Activated naive CD8-positive, alpha-beta T cell treated with anti-CD3 and anti-CD28 coated beads, Interleukin-2, amount 50 U/mL, for 24 hours (primary cell): ENCODE data around the gene PHETA1.

Experiments
- ATAC-seq: fragments of 150-1000 bp; cut with Tn5 transposase; one replicate; pipeline ENCODE4 v1.10.0; 2021
- DNase-seq: peaks from one replicate; pipeline ENCODE4 v3.0.0; 2021
- H3K27ac Mint-ChIP-seq: one replicate; pipeline ENCODE4 v1.8.0; 2021; ENCODE audit warnings: mild to moderate bottlenecking, mixed read lengths
- H3K27me3 Mint-ChIP-seq: one replicate; pipeline ENCODE4 v1.8.0; 2021; ENCODE audit warnings: mixed read lengths
- H3K36me3 Mint-ChIP-seq: one replicate; pipeline ENCODE4 v1.8.0; 2021; ENCODE audit warnings: low read depth, mixed read lengths
- H3K4me1 Mint-ChIP-seq: one replicate; pipeline ENCODE4 v1.8.0; 2021; ENCODE audit warnings: mixed read lengths
- H3K4me3 Mint-ChIP-seq: one replicate; pipeline ENCODE4 v1.8.0; 2021; ENCODE audit warnings: mild to moderate bottlenecking, moderate library complexity, mixed read lengths
- H3K9me3 Mint-ChIP-seq: one replicate; pipeline ENCODE4 v1.8.0; 2021; ENCODE audit warnings: mixed read lengths

The PHETA1 gene

GRCh38 chr12:111368788-111369495, at the start of gene PHETA1:
Gene PHETA1 (minus strand): TSS chr12:111369095. CDS start chr12:111363427, 5,668 bp downstream.
- Mint-ChIP-seq H3K27ac (no peak within 1 kb of the TSS), H3K36me3 (no peaks in the 10 kb centered on the region), H3K4me1 (peaks cover 13% of the 10 kb centered on the region), H3K9me3 (no peaks in the 10 kb centered on the region), H3K4me3 (peak within 1 kb of the TSS; percentile 76), H3K27me3 (peaks cover 7% of the 10 kb centered on the region)
- DNase-seq (peak; percentile 90), ATAC-seq (peak; percentile 89)

- Mint-ChIP-seq H3K9me3 (no peaks in the 10 kb centered on the region), H3K4me3 (no peak overlapping the region), H3K27me3 (no peaks in the 10 kb centered on the region), H3K27ac (no peak overlapping the region), H3K4me1 (peaks cover 37% of the 10 kb centered on the region), H3K36me3 (peaks cover 48% of the 10 kb centered on the region)
- ATAC-seq (no peak), DNase-seq (no peak)
Observed at GRCh38 chr12:111418594-111418880, 49.6 kb upstream of the PHETA1 start.

- peaks cover 41% of the 10 kb centered on the region for H3K4me1 Mint-ChIP-seq
- no peak for DNase-seq
- H3K27me3 Mint-ChIP-seq: no peaks in the 10 kb centered on the region
- no peak overlapping the region for H3K27ac Mint-ChIP-seq
- no peak overlapping the region for H3K4me3 Mint-ChIP-seq
- ATAC-seq: no peak
- peaks cover 53% of the 10 kb centered on the region for H3K36me3 Mint-ChIP-seq
- H3K9me3 Mint-ChIP-seq: no peaks in the 10 kb centered on the region
Observed at GRCh38 chr12:111417784-111418593, 49.1 kb upstream of the PHETA1 start.

GRCh38 chr12:111417290-111417689, 48.4 kb upstream of the PHETA1 start:
- H3K27me3 Mint-ChIP-seq: no peaks in the 10 kb centered on the region
- DNase-seq (no peak), ATAC-seq (no peak)
- H3K4me3 Mint-ChIP-seq: no peak overlapping the region
- H3K4me1 Mint-ChIP-seq: peaks cover 44% of the 10 kb centered on the region
- peaks cover 55% of the 10 kb centered on the region for H3K36me3 Mint-ChIP-seq
- no peak overlapping the region for H3K27ac Mint-ChIP-seq
- H3K9me3 Mint-ChIP-seq: no peaks in the 10 kb centered on the region

GRCh38 chr12:111414711-111415252, 45.9 kb upstream of the PHETA1 start:
- no peak overlapping the region for H3K4me3 Mint-ChIP-seq
- H3K27ac Mint-ChIP-seq: peak overlapping the region; percentile 66

GRCh38 chr12:111413442-111414086, 44.7 kb upstream of the PHETA1 start:
- no peak for DNase-seq
- ATAC-seq: no peak
- Mint-ChIP-seq H3K27me3 (no peaks in the 10 kb centered on the region), H3K4me1 (peaks cover 70% of the 10 kb centered on the region), H3K27ac (peak overlapping the region; percentile 87), H3K4me3 (no peak overlapping the region), H3K36me3 (peaks cover 36% of the 10 kb centered on the region), H3K9me3 (no peaks in the 10 kb centered on the region)

More at GRCh38 chr12:111414711-111415252, 45.9 kb upstream of the PHETA1 start:
- H3K4me1 Mint-ChIP-seq: peaks cover 58% of the 10 kb centered on the region
- H3K27me3 Mint-ChIP-seq: no peaks in the 10 kb centered on the region
- H3K36me3 Mint-ChIP-seq: peaks cover 40% of the 10 kb centered on the region
- DNase-seq (no peak), ATAC-seq (no peak)
- H3K9me3 Mint-ChIP-seq: no peaks in the 10 kb centered on the region

GRCh38 chr12:111412830-111413441, 44.0 kb upstream of the PHETA1 start:
- Mint-ChIP-seq H3K4me3 (no peak overlapping the region), H3K4me1 (peaks cover 76% of the 10 kb centered on the region), H3K36me3 (peaks cover 39% of the 10 kb centered on the region), H3K27me3 (no peaks in the 10 kb centered on the region), H3K27ac (peak overlapping the region; percentile 87), H3K9me3 (no peaks in the 10 kb centered on the region)
- DNase-seq (no peak), ATAC-seq (no peak)

GRCh38 chr12:111412007-111412829, 43.3 kb upstream of the PHETA1 start:
- Mint-ChIP-seq H3K9me3 (no peaks in the 10 kb centered on the region), H3K36me3 (peaks cover 40% of the 10 kb centered on the region), H3K4me3 (peak overlapping the region; percentile 33), H3K27me3 (no peaks in the 10 kb centered on the region), H3K27ac (peak overlapping the region; percentile 87), H3K4me1 (peaks cover 82% of the 10 kb centered on the region)
- ATAC-seq (no peak), DNase-seq (no peak)

GRCh38 chr12:111411185-111411764, 42.4 kb upstream of the PHETA1 start:
- no peaks in the 10 kb centered on the region for H3K27me3 Mint-ChIP-seq
- DNase-seq (no peak), ATAC-seq (no peak)
- H3K4me1 Mint-ChIP-seq: peaks cover 82% of the 10 kb centered on the region
- H3K9me3 Mint-ChIP-seq: no peaks in the 10 kb centered on the region
- H3K36me3 Mint-ChIP-seq: peaks cover 40% of the 10 kb centered on the region
- peak overlapping the region; percentile 90 for H3K27ac Mint-ChIP-seq
- peak overlapping the region; percentile 89 for H3K4me3 Mint-ChIP-seq

- no peaks in the 10 kb centered on the region for H3K27me3 Mint-ChIP-seq
- no peak for ATAC-seq
- DNase-seq: no peak
- H3K4me3 Mint-ChIP-seq: peak overlapping the region; percentile 89
- peak overlapping the region; percentile 90 for H3K27ac Mint-ChIP-seq
- H3K36me3 Mint-ChIP-seq: peaks cover 37% of the 10 kb centered on the region
- H3K9me3 Mint-ChIP-seq: no peaks in the 10 kb centered on the region
- peaks cover 80% of the 10 kb centered on the region for H3K4me1 Mint-ChIP-seq
Observed at GRCh38 chr12:111410431-111411184, 41.7 kb upstream of the PHETA1 start.

GRCh38 chr12:111409780-111410430, 41.0 kb upstream of the PHETA1 start:
- no peak for ATAC-seq
- peak overlapping the region; percentile 89 for H3K4me3 Mint-ChIP-seq
- H3K36me3 Mint-ChIP-seq: peaks cover 34% of the 10 kb centered on the region

GRCh38 chr12:111409403-111409779, 40.5 kb upstream of the PHETA1 start:
- H3K27ac Mint-ChIP-seq: peak overlapping the region; percentile 90
- ATAC-seq: no peak
- H3K9me3 Mint-ChIP-seq: no peaks in the 10 kb centered on the region
- DNase-seq: no peak
- H3K4me3 Mint-ChIP-seq: peak overlapping the region; percentile 89
- peaks cover 30% of the 10 kb centered on the region for H3K36me3 Mint-ChIP-seq
- H3K4me1 Mint-ChIP-seq: peaks cover 77% of the 10 kb centered on the region
- H3K27me3 Mint-ChIP-seq: no peaks in the 10 kb centered on the region

More at GRCh38 chr12:111409780-111410430, 41.0 kb upstream of the PHETA1 start:
- Mint-ChIP-seq H3K4me1 (peaks cover 77% of the 10 kb centered on the region), H3K9me3 (no peaks in the 10 kb centered on the region), H3K27me3 (no peaks in the 10 kb centered on the region), H3K27ac (peak overlapping the region; percentile 90)
- DNase-seq: peak; percentile 59
